CD14-positive monocyte (primary cell): Measurements from ENCODE around the gene BSN. TPM values are rescaled to one million over a fixed set of nuclear protein-coding genes. Genes with fewer than 3 reads are reported as not detected.

ENCODE experiments used
- DNase-seq, 3 donors: peaks; one replicate each; pipeline ENCODE4 v3.0.0-alpha.2; 2011 to 2022
- H2AFZ ChIP-seq: 2 replicates; pipeline ENCODE4 v1.6.0; 2012; ENCODE audit warnings: mild to moderate bottlenecking, low read depth, low read length, inconsistent platforms; ENCODE audit not compliant: insufficient read depth, poor library complexity, severe bottlenecking
- H3K27ac ChIP-seq, 2 donors: 1 replicate in 1 of 2; 2 replicates in 1 of 2; pipeline ENCODE4 v1.5.1; 2012 to 2013; ENCODE audit warnings: low read length in 2 of 2, control low read depth in 1 of 2, inconsistent platforms in 1 of 2, low read depth in 1 of 2, mild to moderate bottlenecking in 1 of 2
- H3K27me3 ChIP-seq, 2 donors: one replicate each; pipeline versions ENCODE4 v1.6.0 to v1.6.1; 2011 to 2013; ENCODE audit warnings: low read length in 2 of 2; ENCODE audit not compliant: control insufficient read depth in 2 of 2, insufficient read depth in 2 of 2
- H3K36me3 ChIP-seq, 2 donors: replicated peaks in 1 of 2; 1 replicate in 1 of 2; 2 replicates in 1 of 2; pipeline versions ENCODE4 v1.5.1 to v1.6.1; 2012 to 2013; ENCODE audit warnings: low read length in 2 of 2, control low read depth in 1 of 2, inconsistent platforms in 1 of 2, mild to moderate bottlenecking in 1 of 2; ENCODE audit not compliant: insufficient read depth in 2 of 2, control insufficient read depth in 1 of 2
- H3K4me1 ChIP-seq, 2 donors: 1 replicate in 1 of 2; 2 replicates in 1 of 2; pipeline versions ENCODE4 v1.5.1 to v1.6.1; 2012 to 2013; ENCODE audit warnings: low read length in 2 of 2, control low read depth in 1 of 2, inconsistent platforms in 1 of 2, mild to moderate bottlenecking in 1 of 2, moderate library complexity in 1 of 2; ENCODE audit not compliant: insufficient read depth in 2 of 2, control insufficient read depth in 1 of 2
- H3K4me2 ChIP-seq: replicated peaks from 2 replicates; pipeline ENCODE3; 2012; ENCODE audit warnings: low read length, moderate library complexity, mild to moderate bottlenecking; ENCODE audit not compliant: poor library complexity, severe bottlenecking; ENCODE audit errors: extremely low read depth
- H3K4me3 ChIP-seq, 3 experiments: fragments of 200-600 bp in 1 of 3; sonication (generic) in 1 of 3; replicated peaks in 1 of 3; 1 replicate in 2 of 3; 2 replicates in 1 of 3; pipeline ENCODE4 v1.5.1; 2011 to 2013; ENCODE audit warnings: low read length in 3 of 3, mild to moderate bottlenecking in 3 of 3, control low read depth in 2 of 3, low read depth in 2 of 3, inconsistent platforms in 1 of 3, moderate library complexity in 1 of 3
- H3K79me2 ChIP-seq: 2 replicates; pipeline ENCODE4 v1.6.0; 2012; ENCODE audit warnings: mild to moderate bottlenecking, control low read depth, inconsistent platforms, low read length, moderate library complexity; ENCODE audit not compliant: insufficient read depth
- H3K9ac ChIP-seq: 2 replicates; pipeline ENCODE4 v1.6.0; 2017; ENCODE audit warnings: low read length, mild to moderate bottlenecking; ENCODE audit not compliant: insufficient read depth, poor library complexity, severe bottlenecking
- H3K9me3 ChIP-seq, 2 donors: replicated peaks in 1 of 2; 1 replicate in 1 of 2; 2 replicates in 1 of 2; pipeline versions ENCODE4 v1.5.1 to v1.6.1; 2012 to 2013; ENCODE audit warnings: low read length in 2 of 2, control low read depth in 1 of 2; ENCODE audit not compliant: control insufficient read depth in 1 of 2, insufficient read depth in 1 of 2
- H4K20me1 ChIP-seq: 2 replicates; pipeline ENCODE4 v1.6.0; 2012; ENCODE audit warnings: mild to moderate bottlenecking, low read length, control low read depth, moderate library complexity; ENCODE audit not compliant: insufficient read depth
- H3K27ac Mint-ChIP-seq, 7 donors: one replicate each; pipeline ENCODE4 v1.8.0; 2020; ENCODE audit warnings: mild to moderate bottlenecking in 7 of 7, mixed read lengths in 7 of 7, moderate library complexity in 6 of 7, inconsistent platforms in 2 of 7
- H3K27me3 Mint-ChIP-seq, 3 donors: one replicate each; pipeline ENCODE4 v1.8.0; 2021 to 2022; ENCODE audit warnings: low read depth in 3 of 3, mild to moderate bottlenecking in 3 of 3, mixed read lengths in 3 of 3, moderate library complexity in 3 of 3, inconsistent platforms in 1 of 3
- H3K36me3 Mint-ChIP-seq, 2 donors: one replicate each; pipeline ENCODE4 v1.8.0; 2020; ENCODE audit warnings: mixed read lengths in 2 of 2, inconsistent platforms in 1 of 2, mild to moderate bottlenecking in 1 of 2
- H3K4me1 Mint-ChIP-seq: one replicate; pipeline ENCODE4 v1.8.0; 2020; ENCODE audit warnings: mild to moderate bottlenecking, mixed read lengths
- H3K4me3 Mint-ChIP-seq, 2 donors: one replicate each; pipeline ENCODE4 v1.8.0; 2020; ENCODE audit warnings: mild to moderate bottlenecking in 2 of 2, mixed read lengths in 2 of 2, moderate library complexity in 1 of 2
- H3K9me3 Mint-ChIP-seq, 7 donors: one replicate each; pipeline ENCODE4 v1.8.0; 2020 to 2022; ENCODE audit warnings: mixed read lengths in 7 of 7, mild to moderate bottlenecking in 6 of 7, moderate library complexity in 6 of 7, inconsistent platforms in 2 of 7
- WGBS: methylation state at CpG from one replicate; pipeline ENCODE4 v1.1.5; 2013; ENCODE audit warnings: missing lambda C conversion rate; ENCODE audit not compliant: insufficient coverage; 5-methylcytosine and 5-hydroxymethylcytosine counted together
- intact Hi-C, 2 donors: fragments of 100-400 bp; cut with micrococcal nuclease; formaldehyde crosslinking; loops; one replicate each; pipeline versions ENCODE4 v1.15.0 to v1.15.1; 2023
- polyA plus RNA-seq, 3 donors: library from polyadenylated mRNA; depleted of rRNA in 1 of 3; unstranded in 2 of 3; stranded (reverse) in 1 of 3; fragments of 300-500 nt in 2 of 3; fragments of >200 nt in 1 of 3; fragmentation: Illumina TruSeq in 2 of 3; gene quantifications; 1 replicate in 2 of 3; 2 replicates in 1 of 3; pipeline ENCODE4 v1.2.3, GENCODE V29; 2012 to 2021
- TF ChIP-seq, protein P1 (sequence below): fragments of 200-600 bp; IDR thresholded peaks from one replicate; pipeline ENCODE4 v1.8.0; 2022; ENCODE audit warnings: antibody characterized with exemption, mild to moderate bottlenecking

Gene BSN
- polyA plus RNA-seq, 3 donors = not detected

GRCh38 chr3:49716169-49716568 is 161.9 kb downstream of the BSN start:
- intact Hi-C loops = loop anchor here in 1 of 2 donors (10.0 kb wide), 1 partner anchor 229 kb away; the partner anchor contains the start of gene RBM6
- H3K4me1 Mint-ChIP-seq = peaks cover 29% of the 10 kb centered on the region

DNA sequence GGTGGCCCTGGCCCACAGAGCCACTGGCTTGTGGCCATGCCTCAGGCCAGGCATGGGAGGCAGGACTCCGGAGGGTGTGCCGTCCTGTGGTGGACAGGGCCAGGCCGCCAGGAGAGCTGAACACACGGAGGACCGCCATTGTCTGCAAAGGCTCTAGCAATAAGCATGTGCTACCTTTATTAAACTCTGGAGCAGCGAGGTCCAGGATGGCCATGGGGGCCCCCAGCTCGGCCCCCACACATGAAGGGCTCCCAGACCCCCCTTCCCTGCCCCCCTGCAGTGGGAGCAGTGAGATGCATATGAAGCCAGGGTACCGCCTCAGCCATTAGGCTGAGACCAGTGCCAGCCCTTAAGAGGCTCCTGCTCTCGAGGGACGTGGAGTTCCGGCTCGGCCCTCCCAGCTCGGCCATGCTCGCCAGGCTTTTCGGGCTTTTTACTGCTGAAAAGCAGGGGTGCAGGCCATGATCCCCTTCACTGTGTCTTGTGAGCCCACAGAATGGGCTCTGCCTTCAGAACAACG is 162.5 kb downstream of the BSN start:
- Histone ChIP-seq H3K27me3 (peaks cover 0 to 7% of the 10 kb centered on the region in 2 donors), H3K9ac (no peak overlapping the region), H3K9me3 (no peaks in the 10 kb centered on the region), H3K79me2 (peaks cover 5% of the 10 kb centered on the region), H2AFZ (no peak overlapping the region), H3K4me1 (peaks cover 19 to 28% of the 10 kb centered on the region in 2 donors), H4K20me1 (peaks cover 20% of the 10 kb centered on the region), H3K27ac (no peak overlapping the region), H3K4me3 (no peak overlapping the region), H3K4me2 (no peak overlapping the region), H3K36me3 (peaks cover 6 to 24% of the 10 kb centered on the region in 2 donors)
- Mint-ChIP-seq H3K4me3 (no peak overlapping the region), H3K4me1 (peaks cover 28% of the 10 kb centered on the region), H3K9me3 (peaks cover 0 to 5% (median 0%) of the 10 kb centered on the region in 7 donors), H3K36me3 (peaks cover 30 to 32% of the 10 kb centered on the region in 2 donors), H3K27ac (no peak overlapping the region), H3K27me3 (peaks cover 7 to 9% (median 7%) of the 10 kb centered on the region in 3 donors)
- intact Hi-C loops = loop anchor here in 1 of 2 donors (10.0 kb wide), 1 partner anchor 228 kb away; the partner anchor contains the start of gene RBM6
- TF ChIP-seq, protein P1, sequence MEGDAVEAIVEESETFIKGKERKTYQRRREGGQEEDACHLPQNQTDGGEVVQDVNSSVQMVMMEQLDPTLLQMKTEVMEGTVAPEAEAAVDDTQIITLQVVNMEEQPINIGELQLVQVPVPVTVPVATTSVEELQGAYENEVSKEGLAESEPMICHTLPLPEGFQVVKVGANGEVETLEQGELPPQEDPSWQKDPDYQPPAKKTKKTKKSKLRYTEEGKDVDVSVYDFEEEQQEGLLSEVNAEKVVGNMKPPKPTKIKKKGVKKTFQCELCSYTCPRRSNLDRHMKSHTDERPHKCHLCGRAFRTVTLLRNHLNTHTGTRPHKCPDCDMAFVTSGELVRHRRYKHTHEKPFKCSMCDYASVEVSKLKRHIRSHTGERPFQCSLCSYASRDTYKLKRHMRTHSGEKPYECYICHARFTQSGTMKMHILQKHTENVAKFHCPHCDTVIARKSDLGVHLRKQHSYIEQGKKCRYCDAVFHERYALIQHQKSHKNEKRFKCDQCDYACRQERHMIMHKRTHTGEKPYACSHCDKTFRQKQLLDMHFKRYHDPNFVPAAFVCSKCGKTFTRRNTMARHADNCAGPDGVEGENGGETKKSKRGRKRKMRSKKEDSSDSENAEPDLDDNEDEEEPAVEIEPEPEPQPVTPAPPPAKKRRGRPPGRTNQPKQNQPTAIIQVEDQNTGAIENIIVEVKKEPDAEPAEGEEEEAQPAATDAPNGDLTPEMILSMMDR = no peak
- peak in 1 of 3 donors; percentile 2 for DNase-seq
- WGBS = 99% methylated on average over 15 of the region's 16 CpGs

More at GRCh38 chr3:49716169-49716568, 161.9 kb downstream of the BSN start:
- Histone ChIP-seq H2AFZ (no peak overlapping the region), H3K4me2 (no peak overlapping the region), H3K4me3 (no peak overlapping the region), H3K4me1 (peaks cover 19 to 28% of the 10 kb centered on the region in 2 donors), H3K79me2 (peaks cover 5% of the 10 kb centered on the region), H3K27me3 (peaks cover 0 to 7% of the 10 kb centered on the region in 2 donors), H3K27ac (no peak overlapping the region), H3K9me3 (no peaks in the 10 kb centered on the region), H3K9ac (no peak overlapping the region), H3K36me3 (peaks cover under 1 to 19% of the 10 kb centered on the region in 2 donors), H4K20me1 (peaks cover 20% of the 10 kb centered on the region)
- 93% methylated on average over 3 of the region's 7 CpGs for WGBS
- no peak overlapping the region for H3K4me3 Mint-ChIP-seq
- peak in 1 of 3 donors; percentile 2 for DNase-seq
- peaks cover 0 to 5% (median 0%) of the 10 kb centered on the region in 7 donors for H3K9me3 Mint-ChIP-seq
- H3K27ac Mint-ChIP-seq = peak overlapping the region in 2 of 7 donors; percentile 20 to 36
- peaks cover 7 to 11% (median 9%) of the 10 kb centered on the region in 3 donors for H3K27me3 Mint-ChIP-seq
- TF ChIP-seq, protein P1 = no peak
- H3K36me3 Mint-ChIP-seq = peaks cover 28 to 31% of the 10 kb centered on the region in 2 donors
